HG03095 (cell line): ENCODE measurements around the gene ELMOD3.

Experiments used
- ATAC-seq: cut with Tn5 transposase; IDR thresholded peaks from one replicate; pipeline ENCODE4 v1.9.1; 2021; ENCODE audit warnings: moderate library complexity; ENCODE audit not compliant: unreplicated experiment

Gene ELMOD3

DNA sequence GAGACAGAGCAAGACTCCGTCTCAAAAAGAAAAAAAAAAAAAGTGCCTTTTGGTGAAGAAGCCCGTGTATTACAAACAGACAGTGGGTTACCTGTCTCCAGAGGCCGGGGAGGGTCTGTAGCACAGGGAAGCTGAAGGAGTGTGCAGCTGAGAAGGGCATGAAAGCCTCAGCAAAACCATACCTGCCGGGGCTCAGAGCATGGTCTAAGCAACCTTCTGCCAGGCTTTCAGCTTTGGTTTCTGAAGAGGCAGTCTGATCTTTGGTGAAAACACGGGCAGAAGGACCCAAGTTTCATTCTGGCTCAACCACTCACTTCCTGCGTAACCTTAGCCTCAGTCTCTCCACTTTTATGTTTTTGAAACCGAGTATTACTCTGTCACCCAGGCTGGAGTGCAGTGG, 85.4 kb downstream of the ELMOD3 start:
- ATAC-seq: no peak

DNA sequence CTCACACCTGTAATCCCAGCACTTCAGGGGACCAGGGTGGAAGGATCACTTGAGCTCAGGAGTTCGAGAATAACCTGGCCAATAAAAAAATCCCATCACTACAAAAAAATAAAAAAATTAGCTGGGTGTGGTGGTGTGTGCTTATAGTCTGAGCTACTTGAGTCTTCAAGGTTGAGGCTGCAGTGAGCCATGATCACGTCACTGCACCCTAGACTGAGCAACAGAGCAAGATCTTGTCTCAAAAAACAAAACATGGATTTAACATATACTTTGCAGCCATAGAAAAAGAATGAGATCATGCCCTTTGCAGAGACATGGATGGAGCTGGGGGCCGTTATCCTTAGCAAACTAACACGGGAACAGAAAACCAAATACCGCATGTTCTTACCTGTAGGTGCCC, 86.2 kb downstream of the ELMOD3 start:
- no peak for ATAC-seq
